ENCODE results near the gene NTHL1.

GRCh38 chr16:2043667-2044451 lies 3.8 kb downstream of the NTHL1 start:
- no peak for TF ChIP-seq CTCF (IDR thresholded peaks at IDR 0.05)
- no peak for TF ChIP-seq POLR2A (IDR thresholded peaks at IDR 0.05)
- peak in 1 of 2 donors; percentile 70 for TF ChIP-seq POLR2AphosphoS5 (IDR thresholded peaks at IDR 0.05)
- TF ChIP-seq EP300 (IDR thresholded peaks at IDR 0.05): peak in 1 of 4 donors; percentile 67
